ENCODE measurements around the gene TESPA1. TPM values are rescaled to one million over a fixed set of nuclear protein-coding genes. Genes with fewer than 3 reads are reported as not detected.

Gene TESPA1
- not detected in 2 replicates for total RNA-seq

DNA sequence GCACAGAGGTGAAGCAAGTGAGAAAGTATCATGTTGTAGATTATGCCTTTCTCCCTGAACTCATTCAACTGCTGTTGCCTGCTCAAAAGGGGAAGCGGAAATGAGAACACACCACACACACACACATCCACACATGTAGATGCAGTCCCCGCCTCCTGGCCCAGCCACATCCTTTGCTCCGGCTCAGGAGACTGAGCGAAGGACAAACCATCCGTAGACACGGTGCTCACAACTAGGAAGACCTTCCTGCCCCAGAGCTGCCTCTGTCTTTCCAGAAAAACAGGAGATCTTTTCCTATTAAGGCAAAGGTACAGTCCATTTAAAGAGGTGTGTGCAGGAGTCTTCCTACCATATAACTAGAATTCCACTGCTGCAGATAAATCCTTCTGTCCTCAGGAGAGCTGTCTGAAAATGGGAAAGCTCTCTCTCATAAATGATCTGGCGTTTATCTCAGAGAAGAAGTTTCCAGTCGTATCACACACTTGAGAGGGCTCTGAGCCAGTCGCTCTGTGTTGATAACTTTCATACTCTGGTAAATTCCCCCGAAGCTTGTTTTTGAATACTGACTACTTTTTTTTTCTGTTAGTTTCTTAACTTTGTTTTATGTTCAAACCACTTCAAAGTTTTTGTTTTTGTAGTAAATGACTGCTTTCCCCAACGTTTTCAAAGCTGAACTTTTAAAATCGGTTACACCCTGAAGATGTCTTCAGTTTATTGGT is at the start of gene TESPA1:
TESPA1 (minus strand) TSS at position 105 of the 719 bp plus-strand sequence. CDS start 10,200 bp downstream, outside the sequence.

DNA sequence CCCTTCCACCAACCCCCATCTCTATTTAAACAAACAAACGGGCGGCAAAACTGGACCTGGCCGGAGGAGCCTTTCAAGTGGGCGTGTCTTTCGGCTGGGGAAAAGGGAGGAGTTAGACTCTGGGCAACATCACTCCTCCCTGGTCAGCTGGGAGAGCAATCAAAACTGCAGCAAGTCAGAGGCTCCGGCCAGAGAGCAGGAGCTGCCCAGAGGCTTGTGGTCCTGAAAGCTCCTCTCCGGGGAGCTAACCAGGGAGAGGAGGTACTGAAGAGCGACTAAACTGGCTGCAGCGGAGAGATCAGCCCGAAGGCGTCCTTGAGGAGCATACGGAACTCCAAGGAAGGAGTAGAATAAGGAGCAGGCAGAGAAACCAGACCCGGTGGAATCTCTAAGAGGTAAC is 35.2 kb upstream of the TESPA1 start, which contains the start of gene NEUROD4:
NEUROD4 (plus strand) TSS at position 191 of the 400 bp plus-strand sequence. CDS start 6,466 bp downstream, outside the sequence.

Other genes starting within 250 kb of the TESPA1 start
- not detected in 2 replicates for gene MUCL1, start 130.2 kb downstream of the TESPA1 start, total RNA-seq
- not detected in 2 replicates for gene NEUROD4, start 35.2 kb upstream of the TESPA1 start, total RNA-seq
- gene OR9K2, start 141.6 kb upstream of the TESPA1 start, total RNA-seq = not detected in 2 replicates
- not detected in 2 replicates for gene OR10A7, start 236.3 kb upstream of the TESPA1 start, total RNA-seq

Measured in epithelial cell of alveolus of lung (primary cell).